Measurements from ENCODE around the gene TTLL1. TPM values are rescaled to one million over a fixed set of nuclear protein-coding genes. Genes with fewer than 3 reads are reported as not detected.

The TTLL1 gene
- total and polyA plus RNA-seq, 2 experiments from 2014 or later = 5.5 to 6.8 TPM

DNA sequence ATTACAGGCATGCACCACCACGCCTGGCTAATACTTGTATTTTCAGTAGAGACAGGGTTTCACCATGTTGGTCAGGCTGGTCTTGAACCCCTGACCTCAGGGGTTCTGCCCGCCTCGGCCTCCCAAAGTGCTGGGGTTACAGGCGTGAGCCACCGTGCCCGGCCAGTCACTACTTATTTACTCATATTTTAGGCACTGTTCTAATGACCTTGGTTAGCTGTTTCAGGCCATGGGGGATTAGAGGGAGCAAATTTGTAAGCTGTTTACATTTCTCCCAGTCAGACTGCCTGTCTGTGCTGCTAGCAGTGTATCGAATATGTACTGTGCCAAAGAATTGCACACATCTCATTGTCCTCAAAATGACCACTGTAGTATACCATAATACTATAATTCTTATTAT is 41.6 kb downstream of the TTLL1 start (continued):
- no peak for TF ChIP-seq ZNF462 (CRISPR knock-in tag; IDR thresholded peaks at IDR 0.05)

GRCh38 chr22:43044290-43044712 is 44.9 kb downstream of the TTLL1 start:
- H4K20me1 ChIP-seq (replicated peaks; ENCODE audit: insufficient read depth) = no peaks in the 10 kb centered on the region
- TF ChIP-seq JUNB (IDR thresholded peaks at IDR 0.05; ENCODE audit: unreplicated experiment) (no peak), EZH2phosphoT487 (IDR thresholded peaks at IDR 0.05; ENCODE audit: unreplicated experiment) (no peak), ZNF114 (CRISPR knock-in tag; IDR thresholded peaks at IDR 0.05) (no peak), NANOG (IDR thresholded peaks at IDR 0.05; ENCODE audit: borderline replicate concordance) (no peak)
- no peak overlapping the region for H2AFZ ChIP-seq
- H3K79me2 ChIP-seq (replicated peaks; ENCODE audit: insufficient read depth) = no peaks in the 10 kb centered on the region
- Mint-ChIP-seq H3K27me3 (ENCODE audit: insufficient read depth, low read depth, poor library complexity) (peaks cover 5% of the 10 kb centered on the region), H3K36me3 (ENCODE audit: low read depth) (no peaks in the 10 kb centered on the region), H3K9me3 (no peaks in the 10 kb centered on the region), H3K4me1 (peaks cover 3% of the 10 kb centered on the region; the same call in 2 of the 3 replicates), H3K27ac (no peak overlapping the region), H3K4me3 (no peak overlapping the region)
- H3K27me3 ChIP-seq (ENCODE audit: insufficient read depth) = no peaks in the 10 kb centered on the region
- H3K4me1 ChIP-seq (ENCODE audit: insufficient read depth) = no peaks in the 10 kb centered on the region
- no peak for ATAC-seq
- no peak overlapping the region for H3K4me2 ChIP-seq
- H3K4me3 ChIP-seq = no peak overlapping the region
- no peaks in the 10 kb centered on the region for H3F3A ChIP-seq (replicated peaks; ENCODE audit: low read depth)
- no peaks in the 10 kb centered on the region for H3K9me2 ChIP-seq (ENCODE audit: insufficient read depth)
- no peak for DNase-seq (ENCODE audit: low spot score)
- H3K27ac ChIP-seq (ENCODE audit: low read depth) = no peak overlapping the region
- H3K36me3 ChIP-seq (ENCODE audit: insufficient read depth) = no peaks in the 10 kb centered on the region

Data from GM23338 (cell line).